H9 (cell line): ENCODE results near the gene GANAB. TPM values are rescaled to one million over a fixed set of nuclear protein-coding genes. Genes with fewer than 3 reads are reported as not detected.
"Not testable (repeated sequence)": the region's sequence is repeated elsewhere in the genome, so short reads cannot be mapped to it uniquely, and the experiment has no call there.

ENCODE experiments used
- DNase-seq: peaks from one replicate; pipeline ENCODE4 v3.0.0-alpha.2; 2017
- H2AFZ ChIP-seq: one replicate; pipeline ENCODE4 v1.6.1; 2013; ENCODE audit warnings: mild to moderate bottlenecking, low read length, control low read depth, moderate library complexity
- H2AK5ac ChIP-seq: 2 replicates; pipeline ENCODE4 v1.6.1; 2013; ENCODE audit warnings: low read length, control low read depth, mixed read lengths; ENCODE audit not compliant: insufficient read length
- H2BK120ac ChIP-seq: one replicate; pipeline ENCODE4 v1.6.1; 2013; ENCODE audit warnings: low read depth, mild to moderate bottlenecking, low read length, control low read depth, inconsistent platforms; ENCODE audit not compliant: poor library complexity, severe bottlenecking
- H2BK12ac ChIP-seq: 2 replicates; pipeline ENCODE4 v1.6.1; 2013; ENCODE audit warnings: low read length, control low read depth, mixed read lengths, low read depth; ENCODE audit not compliant: insufficient read length
- H2BK15ac ChIP-seq: 2 replicates; pipeline ENCODE4 v1.6.1; 2013; ENCODE audit warnings: low read depth, low read length, control low read depth
- H2BK20ac ChIP-seq: one replicate; pipeline ENCODE4 v1.6.1; 2013; ENCODE audit warnings: low read depth, mild to moderate bottlenecking, low read length, control low read depth, inconsistent platforms; ENCODE audit not compliant: poor library complexity, severe bottlenecking
- H2BK5ac ChIP-seq: 2 replicates; pipeline ENCODE4 v1.6.1; 2013; ENCODE audit warnings: low read length, control low read depth, mixed read lengths; ENCODE audit not compliant: insufficient read length
- H3K14ac ChIP-seq: 2 replicates; pipeline ENCODE4 v1.6.1; 2013; ENCODE audit warnings: low read length, control low read depth; ENCODE audit not compliant: insufficient read depth
- H3K18ac ChIP-seq: 2 replicates; pipeline ENCODE4 v1.6.1; 2013; ENCODE audit warnings: low read depth, mild to moderate bottlenecking, mixed read lengths, low read length, control low read depth; ENCODE audit not compliant: insufficient read length
- H3K23ac ChIP-seq: 2 replicates; pipeline ENCODE4 v1.6.1; 2013; ENCODE audit warnings: low read length, control low read depth, mixed read lengths, low read depth; ENCODE audit not compliant: insufficient read length
- H3K23me2 ChIP-seq: 2 replicates; pipeline ENCODE4 v1.6.1; 2013; ENCODE audit warnings: low read depth, mild to moderate bottlenecking, mixed read lengths, low read length, control low read depth; ENCODE audit not compliant: insufficient read length, poor library complexity, severe bottlenecking
- H3K27ac ChIP-seq: 2 replicates; pipeline ENCODE4 v1.5.1; 2013; ENCODE audit warnings: low read length, control low read depth, mixed read lengths, low read depth; ENCODE audit not compliant: insufficient read length
- H3K27me3 ChIP-seq: 2 replicates; pipeline ENCODE4 v1.6.1; 2013; ENCODE audit warnings: low read length, control low read depth, inconsistent platforms; ENCODE audit not compliant: insufficient read depth
- H3K4ac ChIP-seq: 2 replicates; pipeline ENCODE4 v1.6.1; 2013; ENCODE audit warnings: low read depth, mild to moderate bottlenecking, control low read depth, inconsistent platforms, low read length, moderate library complexity
- H3K4me1 ChIP-seq: 2 replicates; pipeline ENCODE4 v1.6.1; 2013; ENCODE audit warnings: low read length, control low read depth, inconsistent platforms; ENCODE audit not compliant: insufficient read depth
- H3K4me2 ChIP-seq: 2 replicates; pipeline ENCODE4 v1.6.1; 2013; ENCODE audit warnings: low read length, control low read depth, mixed read lengths; ENCODE audit not compliant: insufficient read length, insufficient read depth
- H3K56ac ChIP-seq: 2 replicates; pipeline ENCODE4 v1.6.1; 2013; ENCODE audit warnings: low read depth, mild to moderate bottlenecking, mixed read lengths, low read length, control low read depth; ENCODE audit not compliant: insufficient read length
- H3K79me1 ChIP-seq: 2 replicates; pipeline ENCODE4 v1.6.1; 2013; ENCODE audit warnings: low read depth, mild to moderate bottlenecking, moderate library complexity, low read length, control low read depth, inconsistent platforms; ENCODE audit not compliant: insufficient read depth, poor library complexity, severe bottlenecking
- H3K79me2 ChIP-seq: 2 replicates; pipeline ENCODE4 v1.6.1; 2013; ENCODE audit warnings: low read length, control low read depth, inconsistent platforms; ENCODE audit not compliant: insufficient read depth
- H3K9ac ChIP-seq: 2 replicates; pipeline ENCODE4 v1.6.1; 2013; ENCODE audit warnings: low read length, control low read depth, mixed read lengths; ENCODE audit not compliant: insufficient read length; ENCODE audit errors: extremely low read depth
- H3K9me3 ChIP-seq: one replicate; pipeline ENCODE4 v1.6.1; 2013; ENCODE audit warnings: low read depth, low read length, inconsistent platforms; ENCODE audit not compliant: control insufficient read depth
- H3T11ph ChIP-seq: one replicate; pipeline ENCODE4 v1.6.1; 2013; ENCODE audit warnings: mild to moderate bottlenecking, low read length, control low read depth, inconsistent platforms
- H4K20me1 ChIP-seq: one replicate; pipeline ENCODE4 v1.6.1; 2013; ENCODE audit not compliant: control insufficient read depth, insufficient read length, insufficient read depth
- H4K5ac ChIP-seq: 2 replicates; pipeline ENCODE4 v1.6.1; 2013; ENCODE audit warnings: low read depth, mild to moderate bottlenecking, mixed read lengths, low read length, control low read depth; ENCODE audit not compliant: insufficient read length
- H4K8ac ChIP-seq: replicated peaks from 2 replicates; pipeline ENCODE4 v1.6.1; 2013; ENCODE audit warnings: low read length, control low read depth, mixed read lengths, low read depth; ENCODE audit not compliant: insufficient read length
- H4K91ac ChIP-seq: 2 replicates; pipeline ENCODE4 v1.6.1; 2013; ENCODE audit warnings: low read depth, mild to moderate bottlenecking, moderate library complexity, mixed read lengths, low read length, control low read depth; ENCODE audit not compliant: insufficient read length
- H3K27ac Mint-ChIP-seq, 3 experiments: 2 replicates in 2 of 3; 3 replicates in 1 of 3; pipeline ENCODE4 v1.8.0; 2020 to 2021; ENCODE audit warnings: mixed read lengths in 3 of 3, mild to moderate bottlenecking in 1 of 3, moderate library complexity in 1 of 3
- H3K27me3 Mint-ChIP-seq: 2 replicates; pipeline ENCODE4 v1.8.0; 2021; ENCODE audit warnings: low read depth, mild to moderate bottlenecking, moderate library complexity, mixed read lengths
- H3K36me3 Mint-ChIP-seq, 3 experiments: 2 replicates in 2 of 3; 3 replicates in 1 of 3; pipeline ENCODE4 v1.8.0; 2020 to 2021; ENCODE audit warnings: low read depth in 3 of 3, mixed read lengths in 3 of 3; ENCODE audit not compliant: insufficient read depth in 1 of 3
- H3K4me1 Mint-ChIP-seq, 2 experiments: 2 replicates each; pipeline ENCODE4 v1.8.0; 2020; ENCODE audit warnings: mixed read lengths in 2 of 2
- H3K4me3 Mint-ChIP-seq, 2 experiments: 2 replicates in 1 of 2; 3 replicates in 1 of 2; pipeline ENCODE4 v1.8.0; 2020 to 2021; ENCODE audit warnings: mild to moderate bottlenecking in 2 of 2, mixed read lengths in 2 of 2, moderate library complexity in 1 of 2
- H3K9me3 Mint-ChIP-seq, 2 experiments: 2 replicates in 1 of 2; 3 replicates in 1 of 2; pipeline ENCODE4 v1.8.0; 2020; ENCODE audit warnings: mild to moderate bottlenecking in 2 of 2, mixed read lengths in 2 of 2, moderate library complexity in 1 of 2
- CTCF ChIP-seq: fragments of 200-600 bp; sonication (generic); conservative IDR thresholded peaks from 3 replicates; pipeline ENCODE4 v1.8.0; 2021; ENCODE audit warnings: antibody characterized with exemption, mild to moderate bottlenecking
- WGBS: extraction: QIAGEN DNeasy Blood & Tissue Kit; methylation state at CpG from one replicate; pipeline ENCODE4 v1.1.7; 2013; ENCODE audit warnings: missing lambda C conversion rate, low lambda C conversion rate, mixed read lengths; ENCODE audit not compliant: insufficient read length; ENCODE audit errors: extremely low coverage; 5-methylcytosine and 5-hydroxymethylcytosine counted together
- total RNA-seq: library from RNA; stranded (reverse); gene quantifications from 2 replicates; pipeline ENCODE4 v1.2.1, GENCODE V29; 2021

The GANAB gene
- total RNA-seq, 1 experiment from 2014 or later, result 387 TPM

- H3K56ac ChIP-seq, result no peak overlapping the region
- H3K27ac ChIP-seq, result no peak overlapping the region
- H3K79me2 ChIP-seq, result no peaks in the 10 kb centered on the region
- H3K27me3 ChIP-seq, result no peaks in the 10 kb centered on the region
- H2AFZ ChIP-seq, result no peak overlapping the region
- H3K9me3 ChIP-seq, result no peaks in the 10 kb centered on the region
- Mint-ChIP-seq H3K27ac (peak overlapping the region in 2 of 3 experiments; percentile 31 to 63; a peak in 2 of 7 replicates), H3K27me3 (no peaks in the 10 kb centered on the region), H3K4me1 (peaks cover 17 to 30% of the 10 kb centered on the region in 2 experiments), H3K36me3 (peaks cover 17 to 49% (median 44%) of the 10 kb centered on the region in 3 experiments; a peak in 6 of 7 replicates), H3K9me3 (0 out of 5 replicates have a peak, but pooled peaks cover 0 to 2% of the 10 kb centered on the region in 2 experiments), H3K4me3 (peak overlapping the region in 1 of 2 experiments; percentile 85; a peak in 1 of 5 replicates)
- no peak overlapping the region for H2BK20ac ChIP-seq
- WGBS, result no CpG with 5 or more reads among the region's 6 CpGs
- TF ChIP-seq CTCF, result 0 out of 3 replicates have a peak, but pooled peaks have one; percentile 14
- no peak for DNase-seq
- no peak overlapping the region for H3K14ac ChIP-seq
- H2AK5ac ChIP-seq, result no peak overlapping the region
- H3K9ac ChIP-seq, result no peak overlapping the region
- H4K5ac ChIP-seq, result no peak overlapping the region
- no peak overlapping the region for H3K4me2 ChIP-seq
- no peak overlapping the region for H3K18ac ChIP-seq
- no peak overlapping the region for H2BK12ac ChIP-seq
- H3K79me1 ChIP-seq, result no peaks in the 10 kb centered on the region
- no peak overlapping the region for H2BK5ac ChIP-seq
- H3T11ph ChIP-seq, result no peak overlapping the region
- H3K4ac ChIP-seq, result no peak overlapping the region
- H2BK15ac ChIP-seq, result no peak overlapping the region
- H3K4me1 ChIP-seq, result no peaks in the 10 kb centered on the region
- H3K23ac ChIP-seq, result no peak overlapping the region
- no peaks in the 10 kb centered on the region for H4K20me1 ChIP-seq
- no peak overlapping the region for H4K91ac ChIP-seq
- no peak overlapping the region for H2BK120ac ChIP-seq
- no peak overlapping the region for H4K8ac ChIP-seq
- H3K23me2 ChIP-seq, result peaks cover 8% of the 10 kb centered on the region
Measured at GRCh38 chr11:62676698-62677097, 30.3 kb upstream of the GANAB start.

- H3K14ac ChIP-seq, H2AK5ac ChIP-seq, H3T11ph ChIP-seq, H4K8ac ChIP-seq, H3K4ac ChIP-seq, H3K79me2 ChIP-seq, H2BK15ac ChIP-seq, H3K9me3 ChIP-seq, H3K27me3 ChIP-seq, H4K20me1 ChIP-seq, H3K27ac ChIP-seq, H2BK120ac ChIP-seq, H3K4me1 ChIP-seq, H4K5ac ChIP-seq, H3K18ac ChIP-seq, DNase-seq, H2BK12ac ChIP-seq, H2BK20ac ChIP-seq, H3K27ac Mint-ChIP-seq, H3K9ac ChIP-seq, H3K23ac ChIP-seq, H3K79me1 ChIP-seq, H3K4me3 Mint-ChIP-seq, H4K91ac ChIP-seq, H3K27me3 Mint-ChIP-seq, H2AFZ ChIP-seq, H2BK5ac ChIP-seq, H3K56ac ChIP-seq, H3K9me3 Mint-ChIP-seq, H3K4me2 ChIP-seq: not testable (repeated sequence)
- peaks cover 11% of the 10 kb centered on the region for H3K23me2 ChIP-seq
- H3K4me1 Mint-ChIP-seq, result peaks cover 23 to 29% of the 10 kb centered on the region in 2 experiments
- no CpG with 5 or more reads among the region's 10 CpGs for WGBS
- H3K36me3 Mint-ChIP-seq, result peaks cover 17 to 49% (median 44%) of the 10 kb centered on the region in 3 experiments; a peak in 6 of 7 replicates
Measured at GRCh38 chr11:62675415-62675814, 29.0 kb upstream of the GANAB start.
